Cerebellar cortex (tissue), 1 donor: ENCODE data around the gene GNAI1.
A peak's percentile ranks its signal among the peaks of the same experiment; 100 is the strongest.

ENCODE experiments used
- DNase-seq: peaks from one replicate; pipeline ENCODE4 v3.0.0-alpha.2; 2015; ENCODE audit warnings: low spot score

The GNAI1 gene

DNA sequence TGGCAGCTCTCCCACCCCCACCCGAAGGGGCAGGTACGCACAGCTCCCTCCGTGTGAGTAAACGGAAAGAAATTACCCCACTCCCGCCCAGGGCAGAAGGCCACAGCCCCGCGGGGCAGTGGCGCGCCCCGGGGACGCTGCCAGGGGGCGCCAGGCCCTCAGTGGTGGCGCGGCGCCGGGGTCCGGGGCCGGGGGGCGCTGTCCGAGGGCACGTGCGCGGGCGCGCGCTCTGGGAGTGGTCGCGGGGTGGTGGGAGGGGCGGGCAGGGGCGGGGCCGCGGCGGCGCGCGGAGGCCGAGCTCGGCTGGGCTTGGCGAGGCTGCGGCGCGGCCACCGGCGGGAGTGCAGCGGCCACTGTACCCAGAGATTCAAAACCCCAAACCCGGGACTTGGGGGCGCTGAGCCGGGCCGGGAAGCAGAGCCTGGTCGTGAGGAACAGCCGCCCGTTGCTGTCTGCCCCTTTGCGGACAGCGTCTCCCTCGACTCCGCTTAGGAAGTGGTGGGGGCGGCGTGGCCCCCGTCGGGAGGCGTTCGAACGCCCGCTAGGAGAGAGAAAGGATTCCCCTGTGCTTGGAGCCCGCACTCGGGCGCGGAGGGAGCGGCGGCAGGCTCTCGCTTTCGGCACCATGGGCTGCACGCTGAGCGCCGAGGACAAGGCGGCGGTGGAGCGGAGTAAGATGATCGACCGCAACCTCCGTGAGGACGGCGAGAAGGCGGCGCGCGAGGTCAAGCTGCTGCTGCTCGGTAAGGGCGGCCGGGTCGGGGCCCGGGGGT is at the start of gene GNAI1:
Gene GNAI1 (plus strand): TSS at position 296 of the 773 bp plus-strand sequence. CDS start 330 bp downstream, at position 626.
- DNase-seq, result peak; percentile 55

DNA sequence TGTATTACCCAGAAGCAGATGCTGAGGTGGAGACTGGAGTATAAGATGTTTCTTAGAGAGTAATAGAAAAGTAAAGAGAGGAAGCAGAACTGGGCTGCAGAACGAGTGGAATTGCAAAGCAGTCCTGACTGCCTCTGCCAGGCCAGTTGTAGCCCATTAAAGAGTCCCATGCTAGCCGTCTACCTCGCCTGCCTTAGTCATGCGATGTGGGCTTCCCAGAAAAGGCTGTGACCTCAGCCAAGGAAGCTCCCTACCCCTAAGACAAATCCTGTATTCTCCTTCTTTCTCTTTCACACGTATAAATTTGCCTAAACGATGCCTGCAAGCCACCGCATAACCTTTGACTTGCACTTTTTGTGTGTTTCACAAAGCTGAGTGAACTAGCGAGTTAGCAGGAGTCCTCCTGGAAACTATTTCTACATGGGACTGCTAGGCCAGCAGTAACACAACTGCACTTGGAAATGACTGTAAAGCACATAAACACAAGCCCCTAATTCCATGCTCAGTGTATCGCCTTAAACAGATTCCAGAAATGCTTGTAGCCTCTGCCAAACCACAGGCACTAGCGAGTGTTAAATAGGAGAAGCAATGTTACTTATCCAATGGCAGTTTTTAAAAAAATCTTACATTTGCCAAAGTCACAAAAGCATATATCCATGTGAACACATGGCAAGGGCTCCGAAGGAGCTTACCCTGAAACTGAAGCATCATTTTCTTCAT is 47.4 kb upstream of the GNAI1 start:
- no peak for DNase-seq

DNA sequence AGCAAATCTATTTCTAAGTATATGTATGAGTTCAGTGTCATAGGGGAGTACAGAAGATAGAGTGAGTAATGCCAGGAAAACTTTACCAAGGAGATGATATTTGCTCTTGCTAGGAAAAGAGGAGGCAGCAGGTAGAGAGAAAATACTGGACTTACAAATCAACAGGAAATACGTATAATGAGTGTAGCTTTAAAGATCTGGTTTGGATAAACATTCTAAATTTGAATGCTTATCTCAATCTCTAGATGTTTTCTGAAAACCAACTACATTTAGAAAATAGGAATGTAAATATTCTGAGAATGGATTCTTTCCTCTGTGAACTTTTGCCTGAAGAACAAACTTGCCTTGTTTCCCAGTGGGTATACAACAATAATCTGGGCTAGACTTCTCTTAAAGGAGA is 46.9 kb upstream of the GNAI1 start:
- DNase-seq, result no peak

DNA sequence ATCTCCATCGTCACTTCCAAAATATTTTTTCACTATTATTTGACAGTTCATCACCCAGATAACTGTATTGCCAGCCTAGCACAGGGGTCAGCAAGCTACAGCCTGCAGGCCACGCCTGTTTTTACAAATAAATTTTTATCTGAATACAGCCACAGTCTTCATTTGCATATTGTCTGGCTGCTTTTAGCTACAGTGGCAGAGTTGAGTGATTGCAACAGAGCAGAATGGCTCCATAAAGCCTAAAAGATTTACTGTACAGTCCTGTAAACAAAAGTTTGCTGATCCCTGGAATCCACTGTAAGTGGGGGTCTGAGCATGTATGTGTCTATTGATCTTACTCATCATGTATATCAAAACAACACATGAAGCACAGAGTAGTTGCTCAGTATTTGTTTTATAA is 45.9 kb upstream of the GNAI1 start:
- DNase-seq, result no peak

DNA sequence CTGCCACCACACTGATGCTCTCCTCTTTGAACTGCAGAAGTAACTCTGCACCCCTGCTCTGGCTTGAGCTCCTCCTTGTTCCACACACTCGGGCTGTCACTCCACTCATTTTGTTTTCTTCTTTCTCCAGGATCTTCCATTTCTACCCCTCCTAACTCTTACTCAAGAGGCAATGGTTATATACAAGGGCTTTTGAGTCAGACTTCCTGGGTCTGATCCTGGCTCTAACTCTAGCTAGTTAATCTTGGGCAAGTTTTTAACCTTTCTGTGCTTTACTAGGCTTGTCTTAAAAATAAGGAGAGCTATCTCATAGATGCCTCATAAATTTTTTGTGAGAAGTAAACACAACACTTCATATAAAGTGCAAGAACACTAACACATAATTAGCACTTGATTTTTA is 45.3 kb upstream of the GNAI1 start:
- no peak for DNase-seq

DNA sequence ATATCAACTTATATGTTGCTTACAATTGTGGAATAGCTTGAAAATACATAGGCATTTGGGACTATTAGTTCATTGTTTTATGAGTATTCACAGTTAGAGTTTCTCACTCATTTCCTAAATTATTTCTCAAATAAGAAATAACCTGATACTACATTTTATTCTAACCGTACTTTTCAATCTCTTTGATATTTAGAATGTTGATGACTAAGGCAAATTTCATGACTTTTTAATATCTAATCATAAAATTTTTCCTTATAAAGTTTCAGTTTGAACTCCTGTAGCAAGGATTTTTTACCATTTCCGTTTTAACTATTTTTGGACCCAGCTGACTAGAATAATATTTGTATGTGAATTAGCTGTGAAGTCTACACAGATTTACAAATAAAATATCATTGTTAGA is 41.3 kb upstream of the GNAI1 start:
- DNase-seq, result no peak

DNA sequence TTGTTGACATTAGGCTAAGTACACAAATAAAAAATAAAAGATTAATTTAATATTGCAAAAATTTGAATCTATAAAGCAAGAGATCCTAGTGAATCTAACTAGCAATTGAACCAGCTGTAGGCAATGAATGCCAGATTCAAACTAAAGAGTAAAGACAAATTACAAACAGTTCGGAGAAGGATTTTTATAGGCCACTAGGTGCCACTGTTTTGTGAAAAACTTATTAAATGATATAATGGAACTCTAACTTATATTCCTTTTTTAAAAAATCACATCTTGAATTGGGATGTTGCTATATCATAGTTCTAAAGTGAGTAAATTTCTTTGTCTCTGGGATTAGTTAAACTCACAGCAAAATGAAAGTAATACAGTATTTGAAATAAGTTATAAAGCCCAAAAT is 39.1 kb upstream of the GNAI1 start:
- peak; percentile 44 for DNase-seq

DNA sequence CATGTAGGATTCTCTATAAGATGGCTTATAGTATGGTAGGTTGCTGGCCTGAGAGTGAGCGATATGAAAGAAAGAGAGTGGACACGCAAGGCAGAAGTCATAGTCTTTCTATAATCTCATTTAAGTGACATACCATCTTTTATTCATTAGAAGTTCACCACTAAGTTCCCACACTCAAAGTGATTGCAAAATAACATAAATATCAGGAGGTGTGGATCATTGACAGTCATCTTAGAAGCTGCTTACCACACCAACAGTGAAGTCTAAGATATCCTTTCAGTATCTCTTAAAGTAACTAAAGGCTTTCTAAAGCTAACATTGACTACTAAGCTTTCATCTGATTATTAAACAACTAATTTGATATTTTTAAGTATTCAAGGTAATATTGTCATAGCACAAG is 36.9 kb upstream of the GNAI1 start:
- DNase-seq, result no peak

DNA sequence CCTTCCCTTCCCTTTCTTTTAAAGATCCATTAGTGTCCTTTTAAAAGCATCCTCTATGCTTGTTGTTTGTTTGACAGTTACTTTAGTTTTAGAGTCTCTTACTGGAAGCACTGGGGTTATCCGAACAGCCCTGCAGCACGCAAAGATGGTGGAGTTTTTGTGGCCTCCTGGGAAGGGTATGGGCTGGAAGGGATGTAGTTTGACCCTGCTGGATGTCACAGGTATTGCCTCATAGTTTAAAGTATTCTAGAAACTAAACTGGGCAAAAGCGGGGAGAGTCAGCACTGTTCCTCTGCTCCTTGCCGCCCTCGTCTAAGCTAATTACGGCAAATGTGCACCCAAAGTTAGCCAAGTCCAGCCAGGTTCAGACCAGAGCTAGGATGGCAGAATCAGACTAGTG is 35.8 kb upstream of the GNAI1 start:
- no peak for DNase-seq

DNA sequence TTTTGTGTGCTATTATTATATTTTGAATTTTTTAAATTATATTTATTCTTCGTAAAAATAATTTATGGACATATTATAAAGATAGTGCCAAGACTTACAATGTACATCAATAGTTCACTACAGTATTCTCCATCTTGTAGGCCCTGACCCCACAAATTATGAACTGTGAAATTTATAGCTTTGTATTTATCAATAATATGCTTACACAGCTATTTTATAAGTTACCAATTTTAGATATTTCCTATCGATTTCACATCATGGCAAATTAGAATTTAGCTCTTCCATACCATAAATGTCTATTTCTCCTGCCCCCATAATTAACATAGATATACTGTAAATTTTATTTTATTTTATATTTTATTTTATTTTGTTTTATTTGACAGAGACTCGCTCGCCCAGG is 34.4 kb upstream of the GNAI1 start:
- no peak for DNase-seq

DNA sequence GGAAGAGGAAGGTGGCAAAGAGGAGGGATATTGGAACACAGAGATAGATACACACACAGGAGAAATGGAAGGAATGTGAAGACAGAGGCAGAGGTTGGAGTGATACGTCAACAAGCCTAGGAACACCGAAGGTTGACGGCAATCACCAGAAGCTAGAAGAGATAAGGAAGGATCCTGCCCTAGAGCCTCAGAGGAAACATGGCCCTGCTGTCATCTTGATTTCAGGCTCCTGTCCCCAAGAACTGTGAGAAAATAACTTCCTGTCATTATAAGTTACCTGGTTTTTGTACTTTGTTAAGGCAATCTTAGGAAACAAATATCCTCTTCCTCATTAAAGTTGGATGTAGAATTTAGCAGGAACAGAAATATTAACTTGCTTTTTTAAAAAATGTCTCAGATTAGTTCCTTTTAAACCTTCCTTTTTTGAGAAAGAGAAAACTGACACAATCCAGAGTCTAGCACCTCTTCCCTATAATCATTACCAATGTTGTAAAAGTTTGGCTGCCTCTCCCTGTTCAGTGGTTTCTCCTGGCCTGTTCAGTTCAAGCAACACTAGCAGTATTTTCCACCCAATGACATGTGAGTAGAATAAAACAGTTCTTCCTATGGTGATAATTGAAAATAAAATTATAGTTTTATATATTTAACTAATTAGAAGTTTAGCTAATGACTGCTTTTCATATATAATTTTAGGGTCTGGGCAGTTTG is 28.8 kb upstream of the GNAI1 start:
- DNase-seq, result no peak

DNA sequence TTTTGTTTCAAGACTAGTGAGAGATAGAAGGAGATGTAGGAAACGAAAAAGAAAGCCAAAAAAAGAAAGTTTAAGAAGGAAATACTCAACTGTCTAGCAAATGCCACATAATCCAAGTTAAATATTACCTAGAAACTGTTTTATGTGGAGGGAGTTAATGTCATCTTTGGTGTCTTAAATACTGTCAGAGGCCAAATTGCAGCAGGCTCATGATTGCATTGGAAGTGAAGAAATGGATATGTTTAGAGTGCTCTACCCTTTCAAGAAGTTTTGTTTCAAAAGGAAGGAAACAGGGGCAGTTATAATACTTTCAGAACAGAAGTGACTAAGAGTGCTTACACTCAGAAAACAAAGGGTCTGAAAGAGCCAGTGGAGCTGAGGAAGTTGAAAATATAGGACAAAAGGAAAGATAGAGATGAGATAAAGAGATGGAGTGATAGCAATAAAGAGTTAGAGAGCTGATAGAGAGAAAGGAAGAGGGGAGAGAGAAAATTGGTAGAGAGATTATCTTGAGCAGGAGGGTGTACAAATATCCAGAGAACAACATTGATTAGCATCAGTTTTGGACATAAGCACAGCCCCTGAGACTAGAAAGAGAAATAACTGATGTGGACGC is 28.0 kb upstream of the GNAI1 start:
- no peak for DNase-seq

DNA sequence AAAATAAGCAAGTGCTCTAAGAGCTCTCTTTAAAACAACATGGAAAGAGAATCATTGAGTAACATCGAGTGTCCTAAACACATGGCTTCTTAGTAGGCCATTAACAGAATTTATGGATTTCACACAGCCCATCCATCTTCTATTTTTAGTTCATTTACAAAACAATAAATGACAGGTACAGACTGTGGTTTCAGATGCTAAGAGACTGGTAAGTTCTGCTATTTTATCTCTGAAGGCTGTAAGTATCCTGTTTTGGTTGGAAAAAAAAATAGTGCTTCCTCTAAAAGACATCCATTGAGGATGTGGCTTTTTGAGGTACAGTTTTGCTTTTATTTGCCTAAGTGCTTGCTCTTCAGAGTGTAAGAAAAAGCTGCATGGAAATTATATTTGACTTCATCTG is 27.4 kb upstream of the GNAI1 start:
- DNase-seq, result no peak

DNA sequence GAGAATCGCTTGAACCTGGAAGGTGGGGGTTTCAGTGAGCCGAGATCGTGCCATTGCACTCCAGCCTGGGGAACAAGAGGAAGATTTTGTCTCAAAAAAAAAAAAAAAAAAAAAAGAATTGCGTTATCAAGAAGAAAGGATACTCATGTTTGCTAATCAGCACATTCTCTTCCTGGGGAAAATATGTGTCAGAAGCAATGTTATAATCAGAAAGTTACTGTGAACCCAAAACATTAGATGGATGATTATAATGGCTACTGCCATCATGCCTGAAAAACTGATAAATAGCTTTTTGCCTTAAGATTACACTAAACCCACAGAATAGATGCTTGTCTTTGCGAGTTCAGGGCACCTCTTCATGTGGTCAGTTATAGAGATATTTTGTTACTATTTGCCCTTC is 24.3 kb upstream of the GNAI1 start:
- DNase-seq, result no peak

DNA sequence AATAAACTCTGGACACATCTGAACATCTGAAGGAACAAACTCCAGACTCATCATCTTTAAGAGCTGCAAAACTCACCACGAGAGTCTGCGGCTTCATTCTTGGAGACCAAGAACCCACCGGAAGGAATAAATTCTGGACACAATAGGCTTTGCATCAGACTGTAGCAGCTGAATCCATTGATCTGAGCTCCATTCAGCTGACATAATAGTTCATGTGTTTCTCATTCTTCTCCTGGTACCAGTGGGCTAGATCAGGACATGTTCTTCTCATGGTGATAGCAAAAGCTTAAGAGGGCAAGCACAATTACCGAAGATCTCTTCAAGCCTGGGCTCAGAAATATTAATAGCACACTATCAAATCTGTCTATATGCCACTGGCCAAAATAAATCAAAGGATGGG is 20.5 kb upstream of the GNAI1 start:
- DNase-seq, result no peak

DNA sequence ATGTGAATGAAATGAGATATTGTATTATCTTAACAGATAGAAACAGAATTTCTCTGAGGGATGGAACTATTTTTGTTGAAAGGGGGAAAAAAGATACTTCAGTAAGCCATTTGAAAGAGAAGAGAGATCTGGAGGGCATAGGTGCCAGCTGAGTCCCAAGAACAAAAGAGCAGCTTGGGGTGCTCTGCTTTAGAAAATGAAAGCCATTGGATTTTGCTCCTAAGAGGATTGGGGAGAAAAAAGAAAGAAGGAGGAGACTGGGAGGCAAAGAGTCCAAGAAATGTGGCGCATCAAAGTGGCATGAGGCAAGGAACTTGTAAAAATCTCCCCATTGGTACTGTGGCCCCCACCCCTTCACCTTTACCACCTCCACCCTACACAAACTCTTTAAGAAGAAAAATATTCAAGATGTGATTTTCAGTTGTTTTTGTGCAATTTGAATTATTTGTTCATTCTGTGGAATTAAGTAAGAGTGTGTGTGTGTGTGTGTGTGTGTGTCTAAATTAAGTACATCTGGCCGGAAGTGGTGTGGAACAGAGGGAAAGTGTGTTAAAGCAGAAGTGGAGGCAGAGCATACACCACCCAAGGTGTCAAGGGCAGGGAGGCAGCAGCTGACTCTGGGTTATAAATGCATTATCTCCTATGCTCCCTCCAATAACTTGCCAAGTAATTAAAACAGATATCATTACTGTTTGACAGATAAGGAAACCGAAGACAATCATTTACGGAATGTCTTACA is 9.9 kb upstream of the GNAI1 start:
- no peak for DNase-seq

DNA sequence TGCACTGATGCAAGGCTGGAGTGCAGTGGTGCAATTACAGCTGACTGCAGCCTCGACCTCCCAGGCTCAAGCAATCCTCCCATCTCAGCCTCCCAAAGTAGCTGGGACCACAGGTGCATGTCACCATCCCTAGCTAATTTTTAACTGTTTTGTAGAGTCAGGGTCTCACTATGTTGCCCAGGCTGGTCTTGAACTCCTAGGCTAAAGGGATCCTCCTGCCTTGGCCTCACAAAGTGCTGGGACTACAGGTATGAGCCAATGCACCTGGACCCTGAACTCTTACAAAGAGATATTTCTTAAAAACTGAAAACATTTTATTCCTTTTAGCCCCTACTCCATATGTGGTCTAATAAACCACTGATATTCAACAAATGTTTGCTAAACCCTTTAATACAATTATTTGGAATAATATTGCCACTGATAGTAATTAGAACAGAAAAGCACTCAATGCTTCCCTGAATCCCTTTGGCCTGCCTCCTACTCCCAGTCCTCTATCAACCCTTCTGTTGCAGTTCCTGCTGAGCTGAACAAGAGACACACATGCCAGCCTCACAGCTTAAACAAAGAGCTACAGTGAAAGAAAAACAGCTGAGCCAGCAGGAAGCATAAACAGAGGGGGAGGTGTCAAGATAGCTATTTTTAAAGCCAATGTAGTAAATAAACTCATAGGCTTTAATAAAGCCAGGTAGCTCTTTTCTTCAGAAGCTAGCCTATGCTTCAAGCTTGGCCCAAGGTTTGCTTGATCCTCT is 7.0 kb upstream of the GNAI1 start:
- peak; percentile 95 for DNase-seq

DNA sequence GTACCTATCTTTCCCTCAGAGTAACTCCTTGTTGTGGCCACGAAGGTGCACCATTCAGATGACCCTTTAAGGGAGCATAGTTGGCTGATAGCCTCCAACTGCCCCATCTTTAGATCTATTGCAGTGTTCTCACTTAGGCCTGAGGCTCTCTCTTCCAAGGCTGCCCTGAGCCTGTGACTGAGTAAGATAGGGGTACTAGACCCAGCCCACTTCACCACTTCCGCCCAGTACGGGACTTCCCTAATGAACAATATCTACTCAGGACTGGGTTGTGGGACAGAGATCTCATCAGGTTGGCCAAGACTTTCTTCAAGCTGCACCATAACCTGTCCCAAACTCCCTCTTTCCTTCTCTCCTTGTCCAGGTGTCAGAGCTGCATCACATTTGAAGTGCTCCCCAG is 5.7 kb upstream of the GNAI1 start:
- DNase-seq, result no peak

DNA sequence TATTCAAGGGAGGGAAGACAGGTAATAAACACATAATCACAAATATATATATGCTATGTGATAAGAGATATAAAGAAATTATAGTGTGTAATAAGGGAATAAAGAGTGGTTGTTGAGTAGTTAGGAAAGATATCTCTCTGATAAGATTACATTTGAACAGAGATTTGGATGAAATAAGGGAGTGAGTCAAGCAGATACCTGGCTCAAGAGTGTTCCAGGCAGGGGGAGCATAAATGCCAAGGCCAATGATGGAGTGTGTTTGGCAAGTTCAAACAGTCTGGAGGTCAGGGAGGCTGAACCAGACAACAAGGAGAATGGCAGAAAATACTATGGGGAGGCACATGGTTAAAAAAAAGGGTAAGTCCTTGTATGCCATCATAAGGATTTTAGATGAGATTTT is 4.8 kb upstream of the GNAI1 start:
- DNase-seq, result no peak

DNA sequence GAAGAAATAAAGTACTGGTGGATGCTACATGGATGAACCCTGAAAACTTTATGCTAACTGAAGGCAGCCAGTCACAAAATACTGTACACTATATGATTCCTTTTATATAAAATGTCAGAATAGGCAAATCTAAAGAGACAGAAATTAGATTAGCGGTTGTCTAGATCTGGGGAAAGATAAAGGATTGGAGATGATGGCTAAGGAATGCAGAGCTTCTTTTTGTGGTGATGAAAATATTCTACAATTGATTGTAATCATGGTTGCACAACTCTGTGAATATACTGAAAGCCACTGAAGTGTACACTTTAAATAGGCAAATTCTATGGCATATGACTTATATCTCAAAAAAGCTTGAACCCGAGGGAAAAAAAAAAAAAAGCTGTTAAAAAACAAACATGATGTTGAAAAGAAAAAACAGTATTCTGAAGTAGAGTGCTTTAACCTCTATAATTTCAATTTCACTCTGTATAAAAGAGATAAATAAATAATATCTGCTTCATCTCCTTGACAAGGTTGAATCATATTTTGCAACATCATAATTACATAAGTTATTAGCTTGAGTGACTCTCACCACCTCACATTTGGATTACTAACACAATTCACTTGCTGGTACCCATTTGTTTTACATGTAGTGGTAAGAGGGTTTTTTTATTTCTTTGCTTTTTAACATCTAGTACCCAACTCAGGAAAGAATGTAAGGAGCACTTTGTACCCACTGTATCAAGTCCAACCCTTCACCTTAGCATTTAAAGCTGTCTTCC is 2.8 kb upstream of the GNAI1 start:
- DNase-seq, result no peak
